ENCODE measurements around the gene KDM8.

The KDM8 gene

DNA sequence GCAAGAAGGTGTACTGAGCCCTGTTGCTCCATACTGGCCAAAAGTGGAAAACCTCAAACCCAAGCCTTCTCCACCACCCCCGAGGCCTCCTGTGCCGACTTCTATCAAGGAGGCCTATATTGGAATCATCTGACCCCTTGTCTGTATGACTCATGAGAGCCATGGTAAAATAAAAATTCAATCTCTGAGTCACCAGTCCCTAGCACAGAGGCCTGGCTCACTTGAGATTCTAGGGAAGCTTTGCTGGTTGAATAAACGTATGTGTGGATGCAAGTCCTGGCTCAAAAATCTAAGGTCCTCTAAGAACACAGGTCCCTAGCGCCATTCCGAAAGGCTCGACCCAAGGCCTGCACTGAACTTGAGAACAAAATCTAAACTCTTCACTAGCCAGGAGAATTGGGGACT, 50.2 kb downstream of the KDM8 start:
- H3K9me3 ChIP-seq (ENCODE audit: severe bottlenecking), result no peaks in the 10 kb centered on the region
- H3K4me1 ChIP-seq (ENCODE audit: insufficient read depth, poor library complexity, severe bottlenecking), result peaks cover 27% of the 10 kb centered on the region
- no peaks in the 10 kb centered on the region for H3K27me3 ChIP-seq (ENCODE audit: insufficient read depth, poor library complexity, severe bottlenecking)
- peak; percentile 89 for ATAC-seq (ENCODE audit: low read depth)
- peak overlapping the region; percentile 65 for H3K27ac ChIP-seq (ENCODE audit: poor library complexity, severe bottlenecking)
- H3K36me3 ChIP-seq (ENCODE audit: low read depth), result peaks cover 44% of the 10 kb centered on the region
- no peak overlapping the region for H3K4me3 ChIP-seq (ENCODE audit: severe bottlenecking)
- DNase-seq (ENCODE audit: low spot score), result no peak
- TF ChIP-seq, protein P1, sequence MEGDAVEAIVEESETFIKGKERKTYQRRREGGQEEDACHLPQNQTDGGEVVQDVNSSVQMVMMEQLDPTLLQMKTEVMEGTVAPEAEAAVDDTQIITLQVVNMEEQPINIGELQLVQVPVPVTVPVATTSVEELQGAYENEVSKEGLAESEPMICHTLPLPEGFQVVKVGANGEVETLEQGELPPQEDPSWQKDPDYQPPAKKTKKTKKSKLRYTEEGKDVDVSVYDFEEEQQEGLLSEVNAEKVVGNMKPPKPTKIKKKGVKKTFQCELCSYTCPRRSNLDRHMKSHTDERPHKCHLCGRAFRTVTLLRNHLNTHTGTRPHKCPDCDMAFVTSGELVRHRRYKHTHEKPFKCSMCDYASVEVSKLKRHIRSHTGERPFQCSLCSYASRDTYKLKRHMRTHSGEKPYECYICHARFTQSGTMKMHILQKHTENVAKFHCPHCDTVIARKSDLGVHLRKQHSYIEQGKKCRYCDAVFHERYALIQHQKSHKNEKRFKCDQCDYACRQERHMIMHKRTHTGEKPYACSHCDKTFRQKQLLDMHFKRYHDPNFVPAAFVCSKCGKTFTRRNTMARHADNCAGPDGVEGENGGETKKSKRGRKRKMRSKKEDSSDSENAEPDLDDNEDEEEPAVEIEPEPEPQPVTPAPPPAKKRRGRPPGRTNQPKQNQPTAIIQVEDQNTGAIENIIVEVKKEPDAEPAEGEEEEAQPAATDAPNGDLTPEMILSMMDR (IDR thresholded peaks at IDR 0.05; ENCODE audit: poor library complexity, severe bottlenecking), result no peak

DNA sequence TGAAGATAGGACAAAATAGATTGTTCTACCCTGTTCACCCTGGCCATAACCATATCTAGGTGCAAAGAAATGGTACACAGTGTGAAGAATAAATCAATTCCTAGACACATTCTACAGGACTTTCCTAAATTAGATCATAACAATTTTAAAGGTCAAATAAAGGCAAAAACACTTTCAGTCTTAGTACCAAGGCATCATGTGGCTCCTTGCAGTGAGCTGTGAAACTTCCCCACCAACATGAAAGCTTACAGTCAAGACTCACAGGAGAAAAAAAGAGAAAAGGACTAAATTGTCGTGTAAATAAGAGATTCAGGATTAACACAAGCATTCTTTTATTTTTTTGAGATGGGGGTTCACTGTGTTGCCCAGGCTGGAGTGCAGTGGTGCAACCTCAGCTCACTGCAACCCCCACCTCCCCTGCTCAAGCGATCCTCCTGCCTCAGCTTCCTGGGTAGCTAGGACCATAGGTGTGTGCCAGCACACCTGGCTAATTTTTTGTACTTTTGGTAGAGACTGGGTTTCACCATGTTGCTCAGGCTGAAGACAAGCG, 51.0 kb downstream of the KDM8 start:
- TF ChIP-seq, protein P1 (IDR thresholded peaks at IDR 0.05; ENCODE audit: poor library complexity, severe bottlenecking), result no peak
- Histone ChIP-seq H3K4me3 (ENCODE audit: severe bottlenecking) (no peak overlapping the region), H3K36me3 (ENCODE audit: low read depth) (peaks cover 44% of the 10 kb centered on the region), H3K9me3 (ENCODE audit: severe bottlenecking) (no peaks in the 10 kb centered on the region), H3K27ac (ENCODE audit: poor library complexity, severe bottlenecking) (peak overlapping the region; percentile 65), H3K27me3 (ENCODE audit: insufficient read depth, poor library complexity, severe bottlenecking) (no peaks in the 10 kb centered on the region), H3K4me1 (ENCODE audit: insufficient read depth, poor library complexity, severe bottlenecking) (peaks cover 30% of the 10 kb centered on the region)
- ATAC-seq (ENCODE audit: low read depth) (no peak), DNase-seq (ENCODE audit: low spot score) (no peak)

DNA sequence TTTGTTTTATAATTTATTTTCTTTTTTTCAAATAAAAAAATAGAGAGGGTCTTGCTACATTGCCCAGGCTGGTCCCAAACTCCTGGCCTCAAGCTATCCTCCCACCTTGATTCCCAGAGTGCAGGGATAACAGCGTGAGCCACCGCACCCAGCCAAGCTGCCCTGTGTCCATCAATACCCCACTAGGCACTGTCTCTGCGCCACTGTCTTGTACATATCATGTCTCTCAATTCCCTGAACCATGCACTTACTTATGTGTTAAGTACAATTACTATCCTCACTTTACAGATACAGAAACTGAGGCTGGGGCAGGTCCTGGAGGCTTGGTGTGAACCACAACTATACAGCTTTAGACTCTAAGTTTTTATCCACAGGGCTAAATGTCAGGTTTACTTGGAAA, 53.5 kb downstream of the KDM8 start:
- TF ChIP-seq, protein P1 (IDR thresholded peaks at IDR 0.05; ENCODE audit: poor library complexity, severe bottlenecking), result no peak
- ATAC-seq (ENCODE audit: low read depth), result no peak
- DNase-seq (ENCODE audit: low spot score), result no peak

DNA sequence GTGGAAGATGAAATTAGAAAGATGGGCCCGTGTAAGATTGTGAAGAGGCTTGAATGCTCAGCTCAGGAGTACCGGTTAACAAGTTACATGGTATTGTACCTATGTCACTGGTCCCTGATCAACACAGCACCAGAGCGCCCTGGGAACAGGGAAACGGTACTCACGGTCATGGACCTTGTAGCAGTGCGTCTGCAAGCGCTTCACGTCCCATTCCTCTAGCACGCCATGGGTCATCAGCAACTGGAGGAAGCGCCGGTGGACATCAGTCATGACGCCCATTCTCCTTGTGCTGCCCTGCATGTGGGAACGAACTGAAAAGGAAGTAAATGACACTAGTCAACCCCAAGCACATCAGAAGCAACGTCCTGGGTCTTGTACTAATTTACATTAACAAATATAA, 53.9 kb downstream of the KDM8 start:
- Histone ChIP-seq H3K9me3 (ENCODE audit: severe bottlenecking) (no peaks in the 10 kb centered on the region), H3K4me3 (ENCODE audit: severe bottlenecking) (no peak overlapping the region), H3K36me3 (ENCODE audit: low read depth) (peaks cover 35% of the 10 kb centered on the region), H3K4me1 (ENCODE audit: insufficient read depth, poor library complexity, severe bottlenecking) (peaks cover 26% of the 10 kb centered on the region), H3K27ac (ENCODE audit: poor library complexity, severe bottlenecking) (peak overlapping the region; percentile 85), H3K27me3 (ENCODE audit: insufficient read depth, poor library complexity, severe bottlenecking) (no peaks in the 10 kb centered on the region)
- ATAC-seq (ENCODE audit: low read depth) (no peak), DNase-seq (ENCODE audit: low spot score) (no peak)
- TF ChIP-seq, protein P1 (IDR thresholded peaks at IDR 0.05; ENCODE audit: poor library complexity, severe bottlenecking), result no peak

More for the DNA sequence above, 53.5 kb downstream of the KDM8 start:
- Histone ChIP-seq H3K4me1 (ENCODE audit: insufficient read depth, poor library complexity, severe bottlenecking) (peaks cover 26% of the 10 kb centered on the region), H3K36me3 (ENCODE audit: low read depth) (peaks cover 38% of the 10 kb centered on the region), H3K4me3 (ENCODE audit: severe bottlenecking) (no peak overlapping the region), H3K9me3 (ENCODE audit: severe bottlenecking) (no peaks in the 10 kb centered on the region), H3K27ac (ENCODE audit: poor library complexity, severe bottlenecking) (no peak overlapping the region), H3K27me3 (ENCODE audit: insufficient read depth, poor library complexity, severe bottlenecking) (no peaks in the 10 kb centered on the region)

DNA sequence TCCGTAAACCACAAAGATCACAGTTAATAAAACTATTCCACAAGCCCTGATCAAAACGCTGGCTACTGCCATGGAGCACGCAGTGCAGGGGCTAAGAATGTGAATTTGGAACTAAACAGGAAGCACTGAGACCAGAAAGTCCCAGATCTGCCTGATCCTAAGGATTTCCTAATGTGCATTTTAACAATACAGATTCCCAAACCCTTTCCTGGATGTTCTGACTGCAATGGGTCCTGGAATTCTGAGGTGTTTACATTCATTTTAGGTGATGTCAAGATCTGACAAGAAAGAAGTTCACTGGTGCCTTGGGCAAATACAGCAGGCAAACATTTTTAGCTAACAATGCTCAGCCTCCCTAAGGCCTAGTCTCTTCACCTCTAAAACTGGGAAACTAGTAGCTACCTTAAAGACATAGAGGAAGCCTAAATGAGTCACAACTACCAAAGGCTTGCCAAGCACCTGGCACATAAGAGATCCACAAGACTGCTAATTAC, 55.0 kb downstream of the KDM8 start:
- Histone ChIP-seq H3K4me3 (ENCODE audit: severe bottlenecking) (no peak overlapping the region), H3K27me3 (ENCODE audit: insufficient read depth, poor library complexity, severe bottlenecking) (no peaks in the 10 kb centered on the region), H3K27ac (ENCODE audit: poor library complexity, severe bottlenecking) (peak overlapping the region; percentile 85), H3K9me3 (ENCODE audit: severe bottlenecking) (no peaks in the 10 kb centered on the region), H3K4me1 (ENCODE audit: insufficient read depth, poor library complexity, severe bottlenecking) (peaks cover 24% of the 10 kb centered on the region), H3K36me3 (ENCODE audit: low read depth) (peaks cover 26% of the 10 kb centered on the region)
- ATAC-seq (ENCODE audit: low read depth) (peak; percentile 91), DNase-seq (ENCODE audit: low spot score) (no peak)
- TF ChIP-seq, protein P1 (IDR thresholded peaks at IDR 0.05; ENCODE audit: poor library complexity, severe bottlenecking), result no peak

All from RWPE2 (cell line).